Colon (tissue), 2 donors: ENCODE results near the gene HDC.

Experiments used
- FAIRE-seq: peaks from 2 replicates; lab custom pipeline; 2012; peaks lifted over from hg19 to GRCh38; lab: Jason Lieb, UNC
- donor health status: control.
- donor health status: control.

The HDC gene

GRCh38 chr15:50256188-50257041, 9.1 kb downstream of the HDC start:
- FAIRE-seq: no peak

- FAIRE-seq: no peak
These were observed 13.0 kb downstream of the HDC start for GRCh38 chr15:50252556-50252955.

GRCh38 chr15:50251638-50252182, 13.8 kb downstream of the HDC start:
- no peak for FAIRE-seq

- no peak for FAIRE-seq
These were observed 14.6 kb downstream of the HDC start for GRCh38 chr15:50250760-50251394.

GRCh38 chr15:50249704-50250103, 15.8 kb downstream of the HDC start:
- FAIRE-seq: no peak

GRCh38 chr15:50248994-50249582, 16.4 kb downstream of the HDC start:
- FAIRE-seq: no peak

GRCh38 chr15:50247819-50248655, 17.5 kb downstream of the HDC start:
- FAIRE-seq: no peak

GRCh38 chr15:50246631-50247030, 18.9 kb downstream of the HDC start:
- FAIRE-seq: no peak

- FAIRE-seq: no peak
These were observed 20.4 kb downstream of the HDC start for GRCh38 chr15:50244959-50245624.

- no peak for FAIRE-seq
These were observed 21.4 kb downstream of the HDC start for GRCh38 chr15:50244153-50244552.

- FAIRE-seq: no peak
These were observed 23.7 kb downstream of the HDC start for GRCh38 chr15:50241684-50242450.

GRCh38 chr15:50238255-50238654, 27.3 kb downstream of the HDC start:
- FAIRE-seq: no peak

- FAIRE-seq: no peak
These were observed 29.1 kb downstream of the HDC start for GRCh38 chr15:50236433-50236832.

GRCh38 chr15:50235794-50236193, 29.7 kb downstream of the HDC start:
- FAIRE-seq: no peak

- FAIRE-seq: no peak
These were observed 30.8 kb downstream of the HDC start for GRCh38 chr15:50234764-50235163.

- no peak for FAIRE-seq
These were observed 32.3 kb downstream of the HDC start for GRCh38 chr15:50233192-50233736.

GRCh38 chr15:50232791-50233190, 32.7 kb downstream of the HDC start:
- no peak for FAIRE-seq

- no peak for FAIRE-seq
These were observed 33.8 kb downstream of the HDC start for GRCh38 chr15:50231761-50232160.

GRCh38 chr15:50229336-50229735, 36.2 kb downstream of the HDC start:
- no peak for FAIRE-seq

- no peak for FAIRE-seq
These were observed 36.7 kb downstream of the HDC start for GRCh38 chr15:50228866-50229265.
